Calu3 (cell line): ENCODE measurements around the gene MAP2. TPM values are rescaled to one million over a fixed set of nuclear protein-coding genes. Genes with fewer than 3 reads are reported as not detected.

ENCODE experiments used
- BruUV-seq: library from RNA; stranded (reverse); fragments of 400-500 nt; replicated peaks from 2 replicates; lab custom pipeline; 2021; lab: Mats Ljungman, UMichigan
- CTCF ChIA-PET: fragments of 300-600 bp; sonication (Branson Sonifier 250); formaldehyde crosslinking; loops from one replicate; lab custom pipeline; 2022; ENCODE audit warnings: antibody characterized with exemption; lab: Charles Lee
- DNase-seq: peaks from one replicate; pipeline ENCODE4 v3.0.0; 2022
- H3K27ac Mint-ChIP-seq: one replicate; pipeline ENCODE4 v1.8.0; 2022; ENCODE audit warnings: mixed read lengths; ENCODE audit not compliant: unreplicated experiment
- H3K27me3 Mint-ChIP-seq: one replicate; pipeline ENCODE4 v1.8.0; 2022; ENCODE audit warnings: mixed read lengths; ENCODE audit not compliant: unreplicated experiment
- H3K36me3 Mint-ChIP-seq: one replicate; pipeline ENCODE4 v1.8.0; 2022; ENCODE audit warnings: mild to moderate bottlenecking, moderate library complexity, mixed read lengths; ENCODE audit not compliant: insufficient read depth, unreplicated experiment
- H3K4me1 Mint-ChIP-seq: one replicate; pipeline ENCODE4 v1.8.0; 2022; ENCODE audit warnings: mild to moderate bottlenecking, low read depth, mixed read lengths; ENCODE audit not compliant: unreplicated experiment
- H3K4me3 Mint-ChIP-seq: one replicate; pipeline ENCODE4 v1.8.0; 2022; ENCODE audit warnings: mild to moderate bottlenecking, low read depth, moderate library complexity, mixed read lengths; ENCODE audit not compliant: unreplicated experiment
- H3K9me3 Mint-ChIP-seq: one replicate; pipeline ENCODE4 v1.8.0; 2022; ENCODE audit warnings: low read depth, mixed read lengths; ENCODE audit not compliant: unreplicated experiment
- CTCF ChIP-seq: fragments of 200-600 bp; IDR thresholded peaks from one replicate; pipeline ENCODE4 v1.8.0; 2022; ENCODE audit warnings: antibody characterized with exemption; ENCODE audit not compliant: unreplicated experiment
- intact Hi-C: fragments of 100-400 bp; cut with micrococcal nuclease; formaldehyde crosslinking; loops from one replicate; pipeline ENCODE4 v1.10.0; 2022; ENCODE audit not compliant: unreplicated experiment
- total RNA-seq: library from RNA; stranded (reverse); gene quantifications from 2 replicates; pipeline ENCODE4 v1.2.3, GENCODE V29; 2022

The MAP2 gene
- total RNA-seq, 1 experiment from 2014 or later, result 11.2 TPM

DNA sequence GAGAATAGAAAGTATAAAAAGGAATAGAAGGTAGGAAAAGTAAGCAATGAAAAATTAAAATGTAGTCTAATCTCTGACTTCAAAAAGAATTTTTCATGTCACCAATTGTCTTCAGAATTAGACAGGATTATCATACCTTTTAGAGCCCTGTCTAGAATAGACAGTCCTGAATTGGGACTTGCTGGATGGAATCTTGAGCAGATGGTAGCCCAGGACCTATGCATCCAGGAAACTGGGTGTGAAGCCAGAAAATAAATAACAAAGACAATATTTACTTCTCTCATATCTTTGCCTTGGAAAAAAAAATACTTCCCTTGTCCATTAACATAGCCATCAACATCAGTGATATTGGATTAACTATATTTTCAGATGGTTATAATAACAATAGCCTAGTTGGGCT, 250.0 kb downstream of the MAP2 start:
- H3K4me3 Mint-ChIP-seq, result no peak overlapping the region
- no peak for TF ChIP-seq CTCF
- peaks cover 2% of the 10 kb centered on the region for H3K9me3 Mint-ChIP-seq
- no peaks in the 10 kb centered on the region for H3K4me1 Mint-ChIP-seq
- H3K27me3 Mint-ChIP-seq, result no peaks in the 10 kb centered on the region
- no TSS peak for BruUV-seq
- H3K27ac Mint-ChIP-seq, result no peak overlapping the region
- H3K36me3 Mint-ChIP-seq, result no peaks in the 10 kb centered on the region
- DNase-seq, result no peak
- intact Hi-C loops, result no loop called here
- CTCF ChIA-PET, result no interaction called here

- Mint-ChIP-seq H3K4me1 (no peaks in the 10 kb centered on the region), H3K27me3 (no peaks in the 10 kb centered on the region), H3K9me3 (peaks cover 2% of the 10 kb centered on the region), H3K27ac (no peak overlapping the region), H3K4me3 (no peak overlapping the region), H3K36me3 (no peaks in the 10 kb centered on the region)
- TF ChIP-seq CTCF, result no peak
- intact Hi-C loops, result no loop called here
- no peak for DNase-seq
- no TSS peak for BruUV-seq
- CTCF ChIA-PET, result no interaction called here
Observed at GRCh38 chr2:209680596-209680995, 256.7 kb downstream of the MAP2 start.

GRCh38 chr2:209681201-209681735, 257.4 kb downstream of the MAP2 start:
- no TSS peak for BruUV-seq
- no peaks in the 10 kb centered on the region for H3K4me1 Mint-ChIP-seq
- H3K27me3 Mint-ChIP-seq, result no peaks in the 10 kb centered on the region
- intact Hi-C loops, result no loop called here
- CTCF ChIA-PET, result no interaction called here
- TF ChIP-seq CTCF, result no peak
- no peaks in the 10 kb centered on the region for H3K36me3 Mint-ChIP-seq
- H3K27ac Mint-ChIP-seq, result no peak overlapping the region
- no peaks in the 10 kb centered on the region for H3K9me3 Mint-ChIP-seq
- H3K4me3 Mint-ChIP-seq, result no peak overlapping the region
- DNase-seq, result no peak

- Mint-ChIP-seq H3K9me3 (no peaks in the 10 kb centered on the region), H3K27me3 (no peaks in the 10 kb centered on the region), H3K36me3 (no peaks in the 10 kb centered on the region), H3K4me3 (no peak overlapping the region), H3K27ac (no peak overlapping the region), H3K4me1 (no peaks in the 10 kb centered on the region)
- DNase-seq, result no peak
- no peak for TF ChIP-seq CTCF
- intact Hi-C loops, result no loop called here
- CTCF ChIA-PET, result interaction anchor here (0.7 kb wide), 1 partner anchor 698 kb away, joined by 3 read pairs; no protein-coding TSS in a partner anchor
- no TSS peak for BruUV-seq
Observed at GRCh38 chr2:209682646-209683045, 258.8 kb downstream of the MAP2 start.
